Pancreas (tissue), 10 donors: ENCODE measurements around the gene PDILT. TPM values are rescaled to one million over a fixed set of nuclear protein-coding genes. Genes with fewer than 3 reads are reported as not detected.

Experiments used
- ATAC-seq, 4 donors: fragments of 200-7000 bp; cut with Tn5 transposase; one replicate each; pipeline versions ENCODE4 v1.8.0 to v1.9.1; 2020; ENCODE audit warnings: mild to moderate bottlenecking in 4 of 4, moderate library complexity in 4 of 4
- DNase-seq, 6 donors: peaks; one replicate each; pipeline ENCODE4 v3.0.0-alpha.2; 2020
- FAIRE-seq: peaks from 2 replicates; lab custom pipeline; 2012; peaks lifted over from hg19 to GRCh38; lab: Jason Lieb, UNC
- H3K27ac ChIP-seq, 4 donors: fragments of 200-600 bp; sonication (generic); 1 replicate in 3 of 4; 2 replicates in 1 of 4; pipeline versions ENCODE4 v1.5.0 to v1.8.0; 2020
- H3K27me3 ChIP-seq, 4 donors: fragments of 200-600 bp; one replicate each; pipeline ENCODE4 v1.8.0; 2021
- H3K36me3 ChIP-seq, 3 donors: fragments of 200-600 bp; sonication (generic) in 1 of 3; one replicate each; pipeline versions ENCODE4 v1.5.0 to v1.8.0; 2020 to 2021
- H3K4me1 ChIP-seq, 3 donors: fragments of 200-600 bp; one replicate each; pipeline ENCODE4 v1.8.0; 2021
- H3K4me3 ChIP-seq, 4 donors: fragments of 200-600 bp; sonication (generic) in 2 of 4; one replicate each; pipeline versions ENCODE4 v1.5.0 to v1.8.0; 2020 to 2021
- H3K9me3 ChIP-seq, 4 donors: fragments of 200-600 bp; one replicate each; pipeline ENCODE4 v1.8.0; 2021
- CTCF ChIP-seq, 4 donors: fragments of 200-600 bp; sonication (generic) in 3 of 4; IDR thresholded peaks; one replicate each; pipeline versions ENCODE4 v1.5.0 to v1.8.0; 2021; ENCODE audit warnings: antibody characterized with exemption in 4 of 4
- WGBS, 2 donors: extraction: QIAGEN DNeasy Blood & Tissue Kit; methylation state at CpG; one replicate each; pipeline ENCODE4 v1.1.7; 2013; 5-methylcytosine and 5-hydroxymethylcytosine counted together
- intact Hi-C, 3 donors: fragments of 100-400 bp; cut with DNase I; formaldehyde crosslinking; loops; one replicate each; pipeline versions ENCODE4 v1.11.1 to v1.14.2; 2022
- polyA plus RNA-seq, 2 donors: library from polyadenylated mRNA; stranded (reverse); fragments of 200-250 nt; gene quantifications; one replicate each; pipeline ENCODE4 v1.2.3, GENCODE V29; 2013
- total RNA-seq, 6 donors: library from RNA; stranded (reverse); fragmentation: NEBNext Ultra II Directional in 4 of 6; extraction: Animal tissue kit (Norgen Biotek cat#: 25700) in 4 of 6; gene quantifications; one replicate each; pipeline versions ENCODE4 v1.2.1 to v1.2.4, GENCODE V29; 2021 to 2023
- donor health status: healthy with polysubstance abuse.
- donor health status: DM: no; HTN: no; CAD: no; lungs with moderate emphysema.
- donor health status: DM: no; HTN: no; CAD: no.
- donor health status: control.
- donor health status: control.
- donor health status: Bipolar disorder and iron deficiency.
- donor health status: DM: yes; HTN: yes; CAD: no.
- donor health status: DM: no; HTN: no; CAD: no.
- donor health status: DM: no; HTN: no; CAD: no.
- donor health status: DM: yes; HTN: yes; CAD: no.

PDILT gene
- total and polyA plus RNA-seq, 8 donors: not detected

- Histone ChIP-seq H3K27me3 (no peaks in the 10 kb centered on the region), H3K36me3 (no peaks in the 10 kb centered on the region), H3K4me1 (peaks cover 0 to 11% (median 0%) of the 10 kb centered on the region in 3 donors), H3K9me3 (no peaks in the 10 kb centered on the region), H3K27ac (peak overlapping the region in 3 of 4 donors; percentile 6 to 42 (median 31)), H3K4me3 (no peak overlapping the region)
- intact Hi-C loops: no loop called here
- DNase-seq (peak in 1 of 6 donors; percentile 9), ATAC-seq (peak; percentile 39 to 74 (median 68)), FAIRE-seq (no peak)
- no peak for TF ChIP-seq CTCF (IDR thresholded peaks at IDR 0.05)
- 75% methylated on average over 8 of the region's 8 CpGs for WGBS, 2 donors
Observed at GRCh38 chr16:20401475-20402016, 3.0 kb downstream of the PDILT start.

GRCh38 chr16:20401066-20401465, 3.5 kb downstream of the PDILT start:
- Histone ChIP-seq H3K4me1 (peaks cover 0 to 11% (median 0%) of the 10 kb centered on the region in 3 donors), H3K9me3 (no peaks in the 10 kb centered on the region), H3K27me3 (no peaks in the 10 kb centered on the region), H3K27ac (peak overlapping the region in 3 of 4 donors; percentile 6 to 42 (median 31)), H3K36me3 (no peaks in the 10 kb centered on the region), H3K4me3 (no peak overlapping the region)
- no peak for FAIRE-seq
- ATAC-seq: peak; percentile 48 to 70 (median 64)
- intact Hi-C loops: no loop called here
- no peak for TF ChIP-seq CTCF (IDR thresholded peaks at IDR 0.05)
- 13 to 15% methylated on average over 2 of the region's 2 CpGs for WGBS, 2 donors
- no peak for DNase-seq

GRCh38 chr16:20399185-20399584, 5.4 kb downstream of the PDILT start:
- intact Hi-C loops: no loop called here
- H3K36me3 ChIP-seq: no peaks in the 10 kb centered on the region
- H3K4me1 ChIP-seq: peaks cover 0 to 11% (median 0%) of the 10 kb centered on the region in 3 donors
- H3K27me3 ChIP-seq: no peaks in the 10 kb centered on the region
- H3K4me3 ChIP-seq: no peak overlapping the region
- 65 to 72% methylated on average over 7 of the region's 7 CpGs for WGBS, 2 donors
- no peaks in the 10 kb centered on the region for H3K9me3 ChIP-seq
- H3K27ac ChIP-seq: no peak overlapping the region
- FAIRE-seq: no peak
- TF ChIP-seq CTCF (IDR thresholded peaks at IDR 0.05): no peak
- ATAC-seq: no peak
- no peak for DNase-seq

- DNase-seq (no peak), FAIRE-seq (no peak), ATAC-seq (no peak)
- no peak for TF ChIP-seq CTCF (IDR thresholded peaks at IDR 0.05)
- H3K27ac ChIP-seq: no peak overlapping the region
- no peaks in the 10 kb centered on the region for H3K27me3 ChIP-seq
- no peaks in the 10 kb centered on the region for H3K36me3 ChIP-seq
- H3K4me1 ChIP-seq: peaks cover 0 to 14% (median 0%) of the 10 kb centered on the region in 3 donors
- no peaks in the 10 kb centered on the region for H3K9me3 ChIP-seq
- intact Hi-C loops: no loop called here
- no peak overlapping the region for H3K4me3 ChIP-seq
- WGBS, 2 donors: 80 to 90% methylated on average over 3 of the region's 3 CpGs
Observed at GRCh38 chr16:20398603-20399002, 5.9 kb downstream of the PDILT start.

- Histone ChIP-seq H3K4me1 (peaks cover 0 to 17% (median 0%) of the 10 kb centered on the region in 3 donors), H3K27ac (no peak overlapping the region), H3K36me3 (no peaks in the 10 kb centered on the region), H3K27me3 (no peaks in the 10 kb centered on the region), H3K9me3 (no peaks in the 10 kb centered on the region), H3K4me3 (no peak overlapping the region)
- intact Hi-C loops: no loop called here
- no peak for ATAC-seq
- no peak for FAIRE-seq
- DNase-seq: no peak
- no peak for TF ChIP-seq CTCF (IDR thresholded peaks at IDR 0.05)
- WGBS, 2 donors: 81 to 86% methylated on average over 7 of the region's 7 CpGs
Observed at GRCh38 chr16:20397468-20398074, 7.0 kb downstream of the PDILT start.
